Left kidney (tissue), 2 donors: ENCODE measurements around the gene DNER. TPM values are rescaled to one million over a fixed set of nuclear protein-coding genes. Genes with fewer than 3 reads are reported as not detected.

Source experiments
- DNase-seq: peaks from one replicate; pipeline ENCODE4 v3.0.0-alpha.2; 2013
- polyA plus RNA-seq: library from polyadenylated mRNA; unstranded; fragments of 120-200 nt; gene quantifications from one replicate; pipeline ENCODE4 v1.2.1, GENCODE V29; 2013; ENCODE audit not compliant: insufficient read length

Gene DNER
- polyA plus RNA-seq, 1 donor = 67.2 TPM

DNA sequence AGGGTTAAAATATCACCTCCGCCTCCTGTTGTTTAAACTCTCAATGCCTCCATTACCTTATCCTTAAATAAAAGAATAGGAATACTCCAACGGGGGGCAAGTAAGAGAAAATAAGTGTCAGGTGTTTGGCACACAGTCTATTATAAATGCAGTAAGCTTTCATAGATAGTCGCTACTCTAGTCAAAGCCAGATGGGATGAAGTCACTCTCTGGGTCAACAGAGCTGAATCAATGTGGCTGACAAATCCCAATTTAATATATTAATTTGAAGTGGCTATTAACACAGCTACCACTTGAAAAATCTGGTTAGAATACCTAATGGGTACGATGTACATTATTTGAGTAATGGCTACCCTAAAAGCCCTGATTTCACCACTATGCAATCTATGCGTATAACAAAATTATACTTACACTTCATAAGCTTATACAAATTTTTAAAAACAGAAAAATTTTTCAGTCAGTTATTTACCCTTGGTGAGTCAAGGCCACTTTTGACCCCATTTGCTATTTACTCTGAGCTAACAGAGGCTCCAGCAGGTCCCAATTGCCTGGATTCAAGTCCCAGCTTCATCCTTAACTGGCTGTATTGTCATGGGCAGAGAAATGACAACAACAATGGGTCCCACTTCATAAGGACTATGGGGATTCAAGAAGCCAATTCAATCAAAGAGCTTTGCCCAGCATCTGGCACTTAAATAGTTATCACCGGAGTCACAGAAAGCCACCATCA is 275.8 kb downstream of the DNER start:
- DNase-seq = no peak

DNA sequence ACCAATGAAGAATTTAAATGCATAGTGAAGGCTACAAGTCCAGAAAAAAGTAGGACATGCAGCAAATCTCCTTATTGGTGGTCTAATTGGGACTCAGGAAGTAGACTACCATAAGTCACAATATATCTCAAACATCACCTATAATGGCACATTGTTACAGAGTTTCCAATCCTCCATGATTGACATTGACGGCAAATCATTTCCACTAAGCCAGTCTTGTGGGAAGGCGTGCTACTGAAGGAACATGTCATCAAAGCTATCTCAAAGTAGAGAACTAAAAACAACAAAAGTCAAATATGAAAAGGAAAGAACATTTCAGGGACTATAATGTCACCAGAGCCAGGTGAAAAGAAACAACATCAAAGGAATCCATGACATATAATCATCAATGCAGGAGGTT is 276.9 kb downstream of the DNER start:
- no peak for DNase-seq

DNA sequence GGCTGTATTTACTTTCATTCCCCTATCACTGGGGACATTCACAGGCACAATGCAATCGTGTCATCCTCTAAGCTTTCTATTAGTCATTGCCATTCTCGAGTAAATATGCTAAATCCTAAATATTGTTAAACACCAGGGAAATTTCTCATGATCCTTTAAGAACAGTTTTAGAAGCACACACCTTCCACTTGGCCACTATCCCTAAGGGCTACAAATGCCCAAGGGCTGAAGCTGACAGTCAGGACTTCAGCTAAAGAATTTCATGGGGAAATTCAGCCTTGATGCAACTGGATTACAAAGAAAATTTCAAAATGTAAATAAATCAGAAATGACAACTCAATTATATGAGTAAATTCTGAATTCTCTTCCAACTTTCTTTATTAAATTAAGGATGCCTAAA is 280.2 kb downstream of the DNER start:
- DNase-seq = no peak

DNA sequence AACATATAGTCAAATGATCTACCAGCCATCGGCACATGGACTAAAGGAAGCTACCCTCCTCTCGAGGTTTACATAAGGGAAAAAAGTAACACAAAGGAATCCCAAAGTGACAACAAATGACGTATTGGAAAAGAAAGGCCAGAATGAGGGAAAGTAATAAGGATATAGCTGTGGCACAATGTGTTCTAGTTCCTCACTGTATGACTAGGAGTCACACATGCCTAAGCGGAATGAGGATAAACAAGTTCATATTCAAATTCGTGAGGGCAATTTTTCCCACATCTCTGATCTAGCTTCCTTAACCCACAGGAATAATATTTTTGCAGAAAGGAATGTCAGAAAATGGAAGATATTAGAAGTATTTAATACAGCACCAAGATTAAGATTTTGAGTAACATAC is 281.0 kb downstream of the DNER start:
- no peak for DNase-seq

DNA sequence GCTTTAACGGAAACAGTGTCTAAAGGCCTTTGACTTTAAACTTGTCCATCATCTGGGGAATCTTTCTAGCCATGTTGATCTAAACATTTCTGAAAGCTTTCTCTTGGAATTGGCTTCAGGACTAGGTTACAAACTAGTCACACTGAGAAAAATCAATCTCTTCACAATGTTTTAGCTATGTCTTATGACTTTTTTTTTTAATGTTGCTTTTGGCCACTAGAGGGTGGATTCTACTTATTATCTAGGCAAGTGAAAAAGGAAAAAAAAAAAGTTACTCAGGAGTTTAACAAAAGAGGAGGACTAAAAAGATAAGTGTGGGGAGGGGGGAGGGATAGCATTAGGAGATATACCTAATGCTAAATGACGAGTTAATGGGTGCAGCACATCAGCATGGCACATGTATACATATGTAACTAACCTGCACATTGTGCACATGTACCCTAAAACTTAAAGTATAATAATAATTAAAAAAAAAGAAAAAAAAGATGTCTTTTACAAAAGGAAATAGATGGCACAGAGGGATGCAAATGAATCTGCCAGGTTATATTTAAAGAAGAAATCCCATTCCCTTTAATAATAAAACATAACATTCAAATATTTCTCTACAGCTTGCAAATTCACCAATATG is 282.9 kb downstream of the DNER start:
- peak; percentile 59 for DNase-seq

DNA sequence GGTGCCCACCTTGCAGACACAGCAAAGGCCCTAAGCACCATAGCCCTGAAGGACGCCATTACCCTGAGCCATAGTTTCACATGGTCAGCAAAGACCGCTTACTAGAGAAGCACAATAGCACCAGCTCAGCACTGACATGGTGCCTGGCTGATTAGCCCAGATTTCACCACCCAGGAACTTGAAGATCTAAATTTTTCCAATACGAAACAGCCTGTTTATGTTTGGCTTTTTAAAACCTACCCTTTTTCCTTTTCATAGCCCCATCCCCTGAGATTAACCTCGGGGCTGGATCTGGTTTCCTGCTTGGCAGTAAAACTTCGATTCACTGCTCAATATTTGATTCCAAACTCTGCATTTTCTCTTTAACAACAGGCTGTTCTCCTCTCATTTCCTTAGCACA is 284.8 kb downstream of the DNER start:
- no peak for DNase-seq

DNA sequence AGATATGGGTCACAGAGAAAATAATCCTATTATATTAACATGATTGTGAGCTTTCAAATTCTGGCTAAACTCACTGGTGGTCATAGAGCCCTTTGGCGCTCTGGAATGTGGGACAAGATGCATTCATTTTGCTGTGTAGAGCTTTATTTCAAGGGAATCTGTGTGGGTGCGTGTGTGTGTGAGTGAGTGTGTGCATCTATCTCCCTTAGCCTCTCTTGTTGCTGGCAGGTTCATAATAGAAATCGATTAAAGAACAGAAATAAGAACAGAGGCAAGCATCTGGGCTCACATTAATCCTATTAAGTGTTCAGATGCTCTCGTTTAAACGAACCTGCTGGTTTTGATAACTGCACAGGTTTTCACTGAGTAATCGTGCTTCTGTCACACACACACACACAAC is 287.9 kb downstream of the DNER start:
- DNase-seq = no peak

DNA sequence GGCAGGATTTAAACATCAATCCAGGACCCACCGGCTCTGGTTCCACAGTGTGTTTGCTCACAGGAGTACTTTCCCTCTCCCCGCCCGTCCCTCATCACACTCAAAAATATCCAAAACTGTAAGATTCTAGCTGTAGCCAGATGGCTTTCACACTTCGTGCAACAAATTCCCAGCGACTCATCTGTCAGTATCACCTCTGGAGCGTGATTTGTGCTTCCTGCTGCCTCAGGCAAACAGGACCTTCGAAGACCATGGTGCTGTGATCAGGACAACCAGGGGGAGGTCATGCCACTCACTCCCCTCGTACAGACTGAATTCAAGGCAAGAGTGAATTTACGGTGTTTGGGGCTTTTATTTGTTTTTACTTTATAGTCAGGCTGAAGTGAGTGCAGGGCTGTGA is 288.8 kb downstream of the DNER start:
- no peak for DNase-seq

DNA sequence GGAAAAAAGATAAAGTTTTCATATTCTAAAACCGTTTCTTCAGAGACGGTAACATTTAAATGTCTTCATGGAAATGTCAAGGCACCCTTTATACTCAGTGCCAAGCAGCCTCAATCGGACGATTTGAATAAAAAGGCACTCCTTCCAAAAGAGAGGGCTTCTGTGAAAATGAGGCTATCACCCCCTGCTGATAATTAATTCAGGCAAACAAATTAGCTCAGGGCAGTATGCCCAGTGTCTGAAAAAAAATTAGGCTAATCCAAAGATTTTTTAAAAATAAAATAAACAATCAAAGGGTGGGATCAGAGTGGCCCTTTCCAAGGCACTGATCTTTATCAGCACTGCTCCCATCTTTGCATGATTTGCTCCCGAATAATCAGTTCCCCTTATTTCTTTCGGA is 292.3 kb downstream of the DNER start:
- DNase-seq = no peak

DNA sequence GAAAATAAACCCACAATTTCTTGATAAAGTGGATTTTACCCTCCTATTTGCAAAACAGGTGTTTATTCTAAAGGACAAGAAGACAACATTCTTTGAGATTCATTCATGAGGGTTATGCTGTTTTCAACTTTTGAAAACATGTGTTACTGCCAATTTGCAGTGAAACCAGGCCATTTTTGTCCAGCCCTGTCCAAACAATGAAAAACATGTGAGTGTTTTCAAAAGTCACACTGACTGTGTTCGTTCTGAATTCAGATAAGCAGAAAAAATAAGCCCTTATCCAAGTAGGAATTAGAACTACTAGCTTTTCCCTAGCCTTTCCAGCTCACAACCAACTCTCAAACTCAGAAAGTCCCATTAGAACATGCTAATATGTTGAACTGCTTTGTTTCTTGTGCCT is 295.2 kb downstream of the DNER start:
- no peak for DNase-seq

DNA sequence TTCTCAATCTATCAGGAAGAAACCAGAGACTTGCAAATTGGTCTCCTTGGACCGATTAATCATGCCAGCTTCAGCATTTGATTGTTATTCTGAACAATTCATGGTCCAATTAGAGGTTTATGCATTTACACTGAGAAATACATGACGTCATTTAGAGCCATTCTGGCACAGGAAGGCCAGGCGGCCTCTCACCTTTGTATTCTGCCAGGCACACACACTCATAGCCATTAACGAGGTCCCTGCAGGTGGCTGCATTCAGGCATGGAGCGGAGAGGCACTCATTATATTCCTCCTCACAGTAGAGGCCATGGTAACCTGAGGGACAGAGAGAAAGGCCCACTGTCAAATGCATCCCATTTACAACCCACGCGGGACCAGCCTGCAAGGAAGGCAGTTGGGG is 296.4 kb downstream of the DNER start:
- no peak for DNase-seq

DNA sequence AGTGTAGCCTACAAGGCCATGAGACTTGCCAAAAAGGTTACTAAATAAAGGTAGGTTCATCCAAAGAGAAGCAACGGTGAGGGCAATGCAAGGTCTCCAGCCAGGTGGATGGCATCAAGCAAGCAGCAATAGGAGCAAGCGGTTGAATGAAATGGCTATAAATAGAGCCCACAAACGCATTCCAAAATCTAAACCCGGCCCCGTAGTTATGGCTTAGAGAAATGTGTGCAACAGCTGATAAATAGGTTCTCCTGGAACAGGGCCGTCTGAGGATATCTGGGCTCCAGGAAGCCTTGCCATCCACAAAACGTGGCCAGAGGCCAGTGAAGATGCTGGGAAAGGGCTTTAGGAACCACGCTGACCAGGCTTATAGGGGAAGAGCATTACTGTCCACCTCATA is 297.2 kb downstream of the DNER start:
- no peak for DNase-seq

DNA sequence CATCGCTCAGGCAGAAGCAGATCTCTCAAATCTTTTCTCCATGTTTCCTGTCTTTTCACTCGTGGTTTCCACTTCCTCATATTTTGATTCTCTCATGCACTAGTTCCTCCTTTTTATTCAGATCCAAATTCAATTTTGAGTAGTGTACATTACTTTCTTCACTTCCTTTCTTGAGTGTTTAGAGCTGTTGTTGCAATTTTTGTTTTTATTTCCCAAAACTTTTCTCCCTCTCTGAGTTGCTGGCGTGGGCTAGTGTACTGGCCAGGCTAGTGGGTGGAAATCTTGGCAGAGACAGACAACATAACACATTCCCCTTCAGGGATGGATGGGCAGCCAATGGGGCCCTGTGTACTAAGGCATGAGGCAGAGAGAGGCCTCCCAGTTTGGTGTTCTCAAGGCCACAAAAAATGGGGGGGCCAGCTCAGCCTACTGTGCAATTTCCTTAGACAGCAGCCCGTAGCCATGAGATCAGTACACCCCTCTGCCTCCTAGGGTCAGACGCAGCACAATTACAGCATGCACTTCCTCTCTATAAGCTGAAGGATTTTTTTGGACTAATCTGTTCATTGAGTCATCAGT is 298.1 kb downstream of the DNER start:
- no peak for DNase-seq

DNA sequence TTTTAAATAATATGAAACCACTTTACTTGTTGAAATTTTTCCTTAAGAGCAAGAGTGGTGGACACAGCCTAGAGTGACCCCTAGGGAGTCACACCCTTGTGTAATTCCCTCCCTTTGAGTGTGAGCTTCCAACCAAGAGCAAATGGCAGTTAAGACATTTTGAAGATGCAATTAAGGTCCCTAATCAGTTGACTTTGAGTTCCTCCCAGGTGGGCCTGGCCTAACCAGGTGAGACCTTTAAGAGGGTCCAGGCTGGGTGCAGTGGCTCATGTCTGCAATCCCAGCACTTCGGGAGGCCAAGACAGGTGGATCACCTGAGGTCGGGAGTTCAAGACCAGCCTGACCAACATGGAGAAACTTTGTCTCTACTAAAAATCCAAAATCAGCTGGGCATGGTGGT is 299.7 kb downstream of the DNER start:
- DNase-seq = no peak

DNA sequence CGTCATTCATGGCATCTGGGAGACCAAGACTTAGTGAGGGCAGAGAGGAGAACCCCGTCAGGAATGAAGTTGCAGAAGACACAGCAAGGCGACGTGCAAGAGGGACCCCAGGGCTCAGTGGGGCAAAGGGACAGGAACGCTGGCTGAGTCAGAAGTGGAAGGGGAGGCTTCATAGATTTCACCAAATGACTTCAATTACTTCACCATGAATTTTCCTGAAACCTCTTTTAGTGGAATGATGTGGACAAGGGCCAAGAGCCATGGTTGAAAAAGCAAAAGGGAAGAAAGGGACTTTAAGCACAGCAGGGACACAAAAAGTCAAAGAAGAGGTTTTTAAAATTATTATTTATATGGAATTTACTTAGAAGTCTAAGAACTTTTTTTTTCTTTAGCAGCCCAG is 301.7 kb downstream of the DNER start:
- DNase-seq = no peak

DNA sequence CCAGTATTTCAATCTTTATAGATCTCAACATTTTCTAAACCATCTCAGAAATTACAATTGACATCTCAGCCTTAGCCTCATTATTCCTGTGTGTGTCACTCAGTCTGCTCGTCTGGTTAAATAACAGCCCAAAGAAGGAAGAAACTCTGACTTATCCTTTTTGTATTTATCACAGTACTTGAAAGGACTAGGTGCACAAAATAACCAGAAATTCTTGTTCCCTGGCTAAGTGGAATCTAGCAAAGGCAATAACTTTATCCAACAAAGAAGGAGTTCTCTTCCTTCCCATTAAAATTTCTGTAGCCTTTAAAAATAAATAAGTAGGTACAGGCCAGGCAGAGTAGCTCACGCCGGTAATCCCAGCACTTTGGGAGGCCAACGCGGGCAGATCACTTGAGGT is 303.4 kb downstream of the DNER start:
- no peak for DNase-seq

DNA sequence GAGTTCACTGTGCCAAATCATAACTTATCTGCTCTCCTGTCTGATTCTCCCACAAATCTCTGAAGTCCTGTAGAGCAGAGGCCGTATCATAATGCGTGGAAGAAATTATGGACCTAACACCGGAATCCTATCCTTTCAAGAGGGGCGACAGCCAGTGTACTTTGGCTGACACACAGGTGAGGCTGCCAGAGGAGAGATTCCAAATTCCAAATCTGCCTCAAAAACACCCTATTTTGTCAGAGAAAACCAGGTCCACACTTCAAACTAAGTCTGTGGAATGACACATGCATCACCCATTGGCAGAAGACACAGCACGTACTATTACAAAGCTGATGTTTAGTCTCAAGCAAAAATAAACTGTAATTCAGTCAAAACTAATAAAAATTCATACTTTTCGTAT is 304.1 kb downstream of the DNER start:
- no peak for DNase-seq

DNA sequence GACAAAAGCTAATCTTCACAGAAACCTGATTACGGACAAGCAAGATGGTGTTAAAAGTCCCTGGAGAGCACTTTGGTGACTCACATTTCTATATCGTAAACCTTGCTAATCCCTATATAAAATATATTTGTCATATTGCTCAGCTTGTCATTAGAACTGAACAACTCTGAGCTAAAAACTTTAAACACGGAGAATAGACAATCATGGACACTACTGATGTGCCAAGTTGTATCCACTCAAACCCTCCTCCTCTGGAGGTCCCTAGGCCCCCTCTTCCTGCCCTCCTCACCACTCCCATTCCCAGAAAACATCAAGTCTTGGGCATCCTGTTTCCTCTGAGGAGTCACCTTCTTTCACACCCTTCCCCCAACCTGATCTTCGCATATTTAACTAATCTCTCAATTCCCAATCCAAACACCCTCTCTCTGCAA is 304.6 kb downstream of the DNER start:
- no peak for DNase-seq

DNA sequence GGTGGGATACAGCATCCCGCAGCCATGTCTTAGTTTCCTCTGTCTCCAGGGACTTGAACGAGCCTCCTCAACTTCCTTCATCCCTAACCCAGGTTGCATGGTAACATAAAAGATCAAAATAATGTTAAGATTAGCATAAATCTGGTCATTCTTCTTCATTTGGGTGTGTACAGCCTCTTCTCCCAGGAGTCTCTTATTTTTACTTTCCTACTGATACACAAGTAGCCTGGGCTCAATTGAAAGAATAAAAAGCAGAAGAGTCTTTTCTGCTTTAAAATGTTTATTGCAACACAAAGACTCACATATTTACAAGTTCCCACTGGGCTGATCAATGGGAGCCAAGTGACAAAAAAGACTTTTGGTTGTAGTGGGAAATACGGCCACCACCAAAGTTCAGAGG is 305.4 kb downstream of the DNER start:
- DNase-seq = no peak

DNA sequence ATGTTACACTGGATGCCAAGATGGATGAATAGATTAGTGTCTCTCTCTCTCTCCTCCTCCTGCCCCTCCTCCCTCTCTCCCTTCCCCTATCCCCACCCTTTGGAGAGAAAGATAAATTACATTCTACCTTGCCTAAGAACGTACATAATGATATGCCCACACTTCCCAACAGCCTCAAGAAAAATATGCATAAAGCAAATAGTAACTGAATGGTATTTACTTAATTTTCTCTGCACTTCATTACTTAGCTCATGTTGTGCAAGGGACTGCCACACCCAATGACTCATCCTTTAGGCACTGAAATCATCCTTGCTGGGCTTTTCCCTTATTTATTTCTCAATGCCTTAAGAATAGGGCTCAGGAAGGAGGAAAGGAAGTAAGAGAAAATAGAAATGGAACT is 306.0 kb downstream of the DNER start:
- DNase-seq = no peak

DNA sequence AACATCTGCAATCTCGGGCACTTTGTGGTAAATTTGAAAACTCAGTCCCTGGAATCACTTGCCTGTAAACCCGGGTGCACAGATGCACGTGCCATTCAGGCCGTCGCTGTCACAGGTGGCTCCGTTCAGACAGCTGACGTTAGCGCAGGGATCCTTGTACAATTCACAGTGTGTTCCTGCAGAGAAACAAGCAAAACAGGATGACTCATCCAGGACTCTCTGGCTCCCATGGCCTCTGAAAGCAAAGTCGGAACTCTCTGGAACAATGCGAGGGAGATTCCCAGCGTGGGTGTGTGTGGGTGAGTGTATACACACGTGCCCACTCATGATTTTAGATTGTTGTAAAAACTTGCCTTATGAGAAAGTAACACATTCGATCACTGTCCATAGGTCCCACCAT is 307.2 kb downstream of the DNER start:
- no peak for DNase-seq

DNA sequence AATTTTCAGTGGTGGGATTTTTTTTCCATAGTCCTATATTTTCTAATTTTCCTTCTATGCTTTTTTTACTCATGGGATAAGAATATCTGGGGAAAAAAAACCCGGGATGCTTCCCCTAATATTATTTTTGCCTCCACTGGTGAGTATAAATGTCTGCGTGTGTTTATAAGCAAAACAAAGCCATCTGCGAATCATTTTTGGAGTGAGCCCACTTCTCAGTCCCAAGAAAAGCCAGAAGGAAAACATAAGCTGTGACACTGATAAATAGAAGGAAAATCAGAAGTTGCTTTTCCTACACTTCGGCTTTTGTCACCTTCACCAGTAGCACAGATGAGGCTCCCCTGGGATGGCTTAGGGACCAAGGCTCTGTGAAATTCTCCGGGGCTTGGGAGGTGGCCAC is 308.6 kb downstream of the DNER start:
- no peak for DNase-seq

DNA sequence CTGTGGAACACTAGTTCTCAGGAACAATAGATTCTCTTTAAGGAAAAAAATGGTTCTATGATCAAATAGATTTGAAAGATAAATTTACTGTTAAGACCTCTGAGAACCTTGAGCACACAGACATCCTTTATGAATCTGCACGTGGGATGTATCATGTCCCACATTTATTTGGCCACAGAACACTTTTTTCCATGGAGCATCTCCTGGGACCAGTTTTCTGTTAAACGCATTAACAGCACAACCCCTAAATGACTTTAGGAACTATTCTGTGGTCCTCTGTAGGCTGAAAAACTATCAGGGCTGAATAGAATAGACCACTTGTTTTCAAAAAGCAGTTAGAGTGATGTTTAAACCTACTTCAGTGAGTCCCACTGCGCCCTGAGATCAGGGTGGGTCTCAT is 311.1 kb downstream of the DNER start:
- no peak for DNase-seq
